Dermis microvascular lymphatic vessel endothelial cell (primary cell): ENCODE results near the gene AKT1. TPM values are rescaled to one million over a fixed set of nuclear protein-coding genes. Genes with fewer than 3 reads are reported as not detected.

Experiments used
- DNase-seq, 2 donors: peaks; one replicate each; pipeline versions ENCODE4 v3.0.0 to v3.0.0-alpha.2; 2010; ENCODE audit warnings: low read depth in 2 of 2
- total RNA-seq: library from RNA; depleted of rRNA; stranded (reverse); fragments of >200 nt; gene quantifications from 2 replicates; pipeline ENCODE4 v1.2.1, GENCODE V29; 2014

The AKT1 gene
- total RNA-seq, 1 donor from 2014 or later: 127 TPM

DNA sequence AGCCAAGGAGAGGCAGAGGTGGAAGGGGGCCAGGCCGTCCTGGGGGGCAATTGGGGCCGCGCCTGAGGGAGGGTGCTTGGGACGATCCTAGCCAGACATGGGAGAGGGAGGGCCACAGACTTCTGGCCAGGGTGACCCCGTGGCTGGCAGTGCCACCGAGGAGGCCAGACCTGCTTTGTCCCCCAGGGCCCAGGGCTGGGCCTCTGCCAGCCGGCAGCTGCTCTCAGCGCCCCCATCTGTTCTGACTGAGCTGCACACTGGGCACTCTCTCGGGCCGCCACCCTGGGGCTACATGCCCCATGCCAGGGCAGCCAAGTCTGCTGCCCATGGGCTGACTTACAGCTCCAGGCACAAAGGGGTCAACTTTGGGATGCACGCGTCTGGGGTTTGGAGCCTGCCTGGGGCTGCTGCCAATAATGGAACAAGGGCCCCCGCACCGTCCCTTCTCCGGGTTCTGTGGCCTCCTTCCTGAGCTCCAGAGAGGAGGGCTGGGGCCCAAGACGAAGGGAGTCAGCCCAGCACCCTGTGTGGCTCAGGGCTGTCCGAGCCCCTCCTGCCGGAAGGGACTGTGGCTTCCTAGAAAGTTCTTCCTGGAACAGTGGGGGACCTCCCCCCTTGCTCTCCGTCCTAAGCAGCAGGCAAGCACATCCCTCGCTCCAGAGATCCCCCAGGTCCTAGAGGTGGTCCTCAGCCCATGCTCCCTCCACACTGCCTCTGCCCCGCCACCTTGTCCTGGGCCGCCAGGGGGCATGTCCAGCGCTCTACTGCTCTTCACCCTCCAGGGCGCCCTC lies 70.4 kb downstream of the AKT1 start:
- peak in 1 of 2 donors; percentile 30 for DNase-seq

DNA sequence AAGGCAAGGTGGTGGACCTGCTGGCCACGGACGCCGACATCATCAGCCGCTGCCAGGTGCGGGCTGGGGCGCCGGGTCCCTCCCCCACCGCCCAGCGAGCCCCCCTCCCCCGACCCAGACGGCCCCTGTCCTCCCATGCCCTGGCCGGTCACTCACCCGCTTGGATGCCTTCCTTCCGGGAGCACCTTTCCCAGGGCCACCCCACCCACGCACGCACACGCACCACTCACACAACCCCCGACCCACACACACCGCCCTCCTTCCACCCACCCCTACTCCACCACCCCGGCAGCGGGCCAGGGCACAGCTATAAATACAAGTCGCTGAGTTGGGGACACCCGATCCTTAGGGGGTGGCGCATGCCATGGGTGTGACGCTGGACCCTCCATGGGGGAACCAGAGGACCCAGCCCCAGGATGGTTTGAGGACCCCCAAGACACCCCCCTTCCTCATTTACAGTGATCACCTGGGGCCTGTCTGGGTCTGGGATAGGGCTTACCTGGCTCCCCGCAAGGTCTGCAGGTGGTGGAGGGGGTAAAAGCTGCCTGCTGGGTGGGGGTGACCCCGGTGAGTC lies 71.1 kb downstream of the AKT1 start:
- DNase-seq: peak in 1 of 2 donors; percentile 28

- peak in 1 of 2 donors; percentile 53 for DNase-seq
Measured at GRCh38 chr14:104723651-104724406, 71.7 kb downstream of the AKT1 start, which contains the start of gene ADSS1. Gene ADSS1 (plus strand): TSS chr14:104724229. CDS start chr14:104724271, 42 bp downstream.

- DNase-seq: no peak
Measured at GRCh38 chr14:104722938-104723650, 72.5 kb downstream of the AKT1 start.

- no peak for DNase-seq
Measured at GRCh38 chr14:104721505-104722431, 73.8 kb downstream of the AKT1 start.

Other genes with a start within 250 kb of the AKT1 start
- gene C14orf180, start 216.0 kb downstream of the AKT1 start, total RNA-seq: not detected in 2 replicates
- gene TMEM179, start 191.0 kb downstream of the AKT1 start, total RNA-seq: 0.13 TPM in 2 replicates
- 25.3 and 36.9 TPM in 2 replicates for gene INF2, start 106.1 kb downstream of the AKT1 start, total RNA-seq
- gene ADSS1, start 71.5 kb downstream of the AKT1 start, total RNA-seq: 0.77 and 2.0 TPM in 2 replicates
- gene SIVA1, start 42.6 kb downstream of the AKT1 start, total RNA-seq: 79.8 and 97.4 TPM in 2 replicates
- 3.2 and 5.4 TPM in 2 replicates for gene ZBTB42, start 5.4 kb upstream of the AKT1 start, total RNA-seq
- 5.6 and 6.6 TPM in 2 replicates for gene CEP170B, start 69.5 kb upstream of the AKT1 start, total RNA-seq
- under 0.01 TPM in 1 of 2 replicates, not detected in the other for gene PLD4, start 129.1 kb upstream of the AKT1 start, total RNA-seq
- gene AHNAK2, start 182.6 kb upstream of the AKT1 start, total RNA-seq: 16.8 and 17.1 TPM in 2 replicates
- gene CLBA1, start 190.0 kb upstream of the AKT1 start, total RNA-seq: 4.4 and 5.1 TPM in 2 replicates
- gene CDCA4, start 225.3 kb upstream of the AKT1 start, total RNA-seq: 26.2 and 26.3 TPM in 2 replicates